ENCODE data around the gene NINJ2.

DNA sequence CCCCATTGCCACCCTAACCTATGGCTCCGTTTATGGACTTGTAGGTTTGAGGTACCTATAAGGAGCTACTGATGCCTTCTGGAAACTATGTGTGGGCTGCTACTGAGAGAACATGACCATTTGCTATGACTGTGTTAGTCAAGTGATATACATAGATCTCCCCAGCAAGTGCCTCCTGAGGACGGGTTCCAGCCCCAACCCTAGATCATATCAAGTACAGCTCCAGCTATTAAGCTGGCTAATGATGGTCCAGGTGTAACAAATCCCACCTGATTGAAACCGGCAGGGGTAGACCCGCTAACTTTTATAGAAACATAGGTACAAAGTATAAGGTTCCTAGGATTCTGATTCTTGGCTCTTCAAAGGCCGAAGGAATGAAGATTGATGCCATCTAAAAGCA is 23.7 kb downstream of the NINJ2 start:
- TF ChIP-seq EP300 (IDR thresholded peaks at IDR 0.05; ENCODE audit: low read depth) (no peak), POLR2A (IDR thresholded peaks at IDR 0.05) (no peak)
- TF ChIP-seq, protein P1, sequence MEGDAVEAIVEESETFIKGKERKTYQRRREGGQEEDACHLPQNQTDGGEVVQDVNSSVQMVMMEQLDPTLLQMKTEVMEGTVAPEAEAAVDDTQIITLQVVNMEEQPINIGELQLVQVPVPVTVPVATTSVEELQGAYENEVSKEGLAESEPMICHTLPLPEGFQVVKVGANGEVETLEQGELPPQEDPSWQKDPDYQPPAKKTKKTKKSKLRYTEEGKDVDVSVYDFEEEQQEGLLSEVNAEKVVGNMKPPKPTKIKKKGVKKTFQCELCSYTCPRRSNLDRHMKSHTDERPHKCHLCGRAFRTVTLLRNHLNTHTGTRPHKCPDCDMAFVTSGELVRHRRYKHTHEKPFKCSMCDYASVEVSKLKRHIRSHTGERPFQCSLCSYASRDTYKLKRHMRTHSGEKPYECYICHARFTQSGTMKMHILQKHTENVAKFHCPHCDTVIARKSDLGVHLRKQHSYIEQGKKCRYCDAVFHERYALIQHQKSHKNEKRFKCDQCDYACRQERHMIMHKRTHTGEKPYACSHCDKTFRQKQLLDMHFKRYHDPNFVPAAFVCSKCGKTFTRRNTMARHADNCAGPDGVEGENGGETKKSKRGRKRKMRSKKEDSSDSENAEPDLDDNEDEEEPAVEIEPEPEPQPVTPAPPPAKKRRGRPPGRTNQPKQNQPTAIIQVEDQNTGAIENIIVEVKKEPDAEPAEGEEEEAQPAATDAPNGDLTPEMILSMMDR (IDR thresholded peaks at IDR 0.05) = no peak
